Measurements from ENCODE around the gene RASGRF1.

RASGRF1 gene

DNA sequence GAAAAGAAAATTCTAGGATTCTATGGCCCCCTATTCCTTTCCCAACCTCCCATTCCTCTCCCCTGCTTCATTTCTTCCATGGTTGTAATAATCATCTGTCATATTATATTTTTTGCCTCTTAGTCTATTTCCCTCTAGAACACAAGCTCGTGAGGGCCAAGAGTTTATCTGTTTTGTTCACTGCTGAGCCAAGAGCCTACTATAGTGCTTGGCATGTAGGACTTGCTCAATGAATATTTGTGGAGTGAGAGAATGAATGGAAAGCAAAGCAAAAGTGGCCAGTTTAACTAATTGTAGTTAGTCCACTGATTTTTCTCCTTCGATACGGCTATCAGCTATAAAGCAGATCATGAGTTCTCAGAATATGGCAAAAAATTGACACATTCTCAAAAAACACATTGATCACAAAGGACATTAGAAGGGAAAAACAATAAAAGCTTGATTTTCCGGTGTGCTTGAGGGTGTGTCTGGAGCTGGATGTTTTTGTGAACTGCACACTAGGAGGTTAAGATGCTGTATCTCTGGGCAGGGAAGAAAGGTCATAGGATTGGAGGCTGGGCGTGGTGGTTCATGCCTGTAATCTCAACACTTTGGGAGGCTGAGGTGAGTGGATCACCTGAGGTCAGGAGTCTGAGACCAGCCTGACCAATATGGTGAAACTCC lies 120.8 kb downstream of the RASGRF1 start:
- CTCF ChIA-PET: interaction anchor here (0.5 to 1.1 kb wide), 3 partner anchors 9 to 1114 kb away, joined by 3 to 8 read pairs (median 3); no protein-coding TSS in a partner anchor
- POLR2A ChIA-PET: interaction anchor here (0.7 kb wide), 1 partner anchor 47 kb away, joined by 3 read pairs; no protein-coding TSS in a partner anchor
- H3K27ac ChIP-seq (ENCODE audit: extremely low read depth, low read depth, low read length): no peak overlapping the region

DNA sequence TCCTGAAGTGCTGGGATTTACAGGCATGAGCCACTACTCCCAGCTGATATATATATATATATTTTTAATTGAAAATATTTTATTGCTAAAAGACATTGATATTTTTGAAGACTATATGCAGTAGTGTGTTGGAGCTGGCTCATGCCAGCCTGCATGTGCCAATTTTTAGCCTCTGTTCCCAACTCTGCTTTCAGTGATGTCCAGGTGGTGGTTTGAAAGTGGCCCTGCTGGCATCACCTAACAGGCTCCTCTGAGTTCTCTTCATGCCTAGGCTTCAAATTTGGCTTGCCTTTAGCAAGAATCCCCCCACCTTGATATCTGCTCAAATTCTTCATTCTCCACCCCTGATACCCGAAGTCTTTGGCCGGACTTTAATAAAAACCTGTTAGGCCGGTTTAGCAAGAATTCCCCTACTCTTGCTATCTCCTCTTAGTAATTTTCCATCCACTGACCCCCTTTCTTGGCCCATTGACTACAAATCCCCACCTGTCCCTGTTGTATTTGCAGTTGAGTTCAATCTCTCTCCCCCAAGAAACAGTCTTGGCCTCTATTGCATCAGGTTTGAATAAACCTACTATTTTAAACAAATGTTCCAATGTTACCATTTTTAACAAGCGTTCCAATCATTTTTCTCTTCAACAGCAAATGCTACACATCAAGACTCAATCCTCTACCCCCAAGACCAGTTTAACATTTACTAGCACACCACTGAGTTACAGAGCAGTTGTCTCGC lies 121.9 kb downstream of the RASGRF1 start:
- H3K4me1 ChIP-seq (ENCODE audit: control insufficient read depth, insufficient read depth, low read length): no peaks in the 10 kb centered on the region
- no peak overlapping the region for H3K27ac ChIP-seq (ENCODE audit: extremely low read depth, low read depth, low read length)
- TF ChIP-seq ZNF792 (tag by site-specific recombination; IDR thresholded peaks at IDR 0.05) (no peak), ZNF560 (tag by site-specific recombination; IDR thresholded peaks at IDR 0.05; ENCODE audit: borderline replicate concordance) (no peak), BCL11A (tag by site-specific recombination; IDR thresholded peaks at IDR 0.05; ENCODE audit: low read depth) (no peak), SCRT2 (tag by site-specific recombination; IDR thresholded peaks at IDR 0.05) (no peak)
- TF ChIP-seq, protein P1, sequence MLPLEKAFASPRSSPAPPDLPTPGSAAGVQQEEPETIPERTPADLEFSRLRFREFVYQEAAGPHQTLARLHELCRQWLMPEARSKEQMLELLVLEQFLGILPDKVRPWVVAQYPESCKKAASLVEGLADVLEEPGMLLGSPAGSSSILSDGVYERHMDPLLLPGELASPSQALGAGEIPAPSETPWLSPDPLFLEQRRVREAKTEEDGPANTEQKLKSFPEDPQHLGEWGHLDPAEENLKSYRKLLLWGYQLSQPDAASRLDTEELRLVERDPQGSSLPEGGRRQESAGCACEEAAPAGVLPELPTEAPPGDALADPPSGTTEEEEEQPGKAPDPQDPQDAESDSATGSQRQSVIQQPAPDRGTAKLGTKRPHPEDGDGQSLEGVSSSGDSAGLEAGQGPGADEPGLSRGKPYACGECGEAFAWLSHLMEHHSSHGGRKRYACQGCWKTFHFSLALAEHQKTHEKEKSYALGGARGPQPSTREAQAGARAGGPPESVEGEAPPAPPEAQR (tag by site-specific recombination; IDR thresholded peaks at IDR 0.05): no peak
- CTCF ChIA-PET: interaction anchor here (0.5 to 3.3 kb wide), 7 partner anchors 11 to 569 kb away, joined by 3 to 36 read pairs (median 4); no protein-coding TSS in a partner anchor
- no peaks in the 10 kb centered on the region for H3K9me3 ChIP-seq (ENCODE audit: control insufficient read depth, insufficient read depth, low read depth, low read length)
- H3K36me3 ChIP-seq (ENCODE audit: control insufficient read depth in 2 of 2, insufficient read depth in 1 of 2, low read length in 2 of 2): no peaks in the 10 kb centered on the region
- POLR2A ChIA-PET: no interaction called here
- H3K4me3 ChIP-seq (ENCODE audit: low read depth, low read length): no peak overlapping the region

More for the DNA sequence above, 120.8 kb downstream of the RASGRF1 start:
- H3K4me1 ChIP-seq (ENCODE audit: control insufficient read depth, insufficient read depth, low read length): no peaks in the 10 kb centered on the region
- H3K4me3 ChIP-seq (ENCODE audit: low read depth, low read length): no peak overlapping the region
- no peaks in the 10 kb centered on the region for H3K9me3 ChIP-seq (ENCODE audit: control insufficient read depth, insufficient read depth, low read depth, low read length)
- TF ChIP-seq WT1 (tag by site-specific recombination; IDR thresholded peaks at IDR 0.05) (no peak), ZNF558 (tag by site-specific recombination; IDR thresholded peaks at IDR 0.05) (no peak), ZNF768 (tag by site-specific recombination; IDR thresholded peaks at IDR 0.05) (no peak), ZNF623 (tag by site-specific recombination; IDR thresholded peaks at IDR 0.05) (no peak), ZNF239 (tag by site-specific recombination; IDR thresholded peaks at IDR 0.05) (no peak), ZNF433 (tag by site-specific recombination; IDR thresholded peaks at IDR 0.05; ENCODE audit: low read depth) (no peak)
- TF ChIP-seq, protein P2, sequence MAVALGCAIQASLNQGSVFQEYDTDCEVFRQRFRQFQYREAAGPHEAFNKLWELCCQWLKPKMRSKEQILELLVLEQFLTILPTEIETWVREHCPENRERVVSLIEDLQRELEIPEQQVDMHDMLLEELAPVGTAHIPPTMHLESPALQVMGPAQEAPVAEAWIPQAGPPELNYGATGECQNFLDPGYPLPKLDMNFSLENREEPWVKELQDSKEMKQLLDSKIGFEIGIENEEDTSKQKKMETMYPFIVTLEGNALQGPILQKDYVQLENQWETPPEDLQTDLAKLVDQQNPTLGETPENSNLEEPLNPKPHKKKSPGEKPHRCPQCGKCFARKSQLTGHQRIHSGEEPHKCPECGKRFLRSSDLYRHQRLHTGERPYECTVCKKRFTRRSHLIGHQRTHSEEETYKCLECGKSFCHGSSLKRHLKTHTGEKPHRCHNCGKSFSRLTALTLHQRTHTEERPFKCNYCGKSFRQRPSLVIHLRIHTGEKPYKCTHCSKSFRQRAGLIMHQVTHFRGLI (tag by site-specific recombination; IDR thresholded peaks at IDR 0.05): no peak
- TF ChIP-seq, protein P3, sequence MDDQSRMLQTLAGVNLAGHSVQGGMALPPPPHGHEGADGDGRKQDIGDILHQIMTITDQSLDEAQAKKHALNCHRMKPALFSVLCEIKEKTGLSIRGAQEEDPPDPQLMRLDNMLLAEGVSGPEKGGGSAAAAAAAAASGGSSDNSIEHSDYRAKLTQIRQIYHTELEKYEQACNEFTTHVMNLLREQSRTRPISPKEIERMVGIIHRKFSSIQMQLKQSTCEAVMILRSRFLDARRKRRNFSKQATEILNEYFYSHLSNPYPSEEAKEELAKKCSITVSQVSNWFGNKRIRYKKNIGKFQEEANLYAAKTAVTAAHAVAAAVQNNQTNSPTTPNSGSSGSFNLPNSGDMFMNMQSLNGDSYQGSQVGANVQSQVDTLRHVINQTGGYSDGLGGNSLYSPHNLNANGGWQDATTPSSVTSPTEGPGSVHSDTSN (CRISPR knock-in tag; IDR thresholded peaks at IDR 0.05): no peak
- no peaks in the 10 kb centered on the region for H3K36me3 ChIP-seq (ENCODE audit: control insufficient read depth in 2 of 2, insufficient read depth in 1 of 2, low read length in 2 of 2)

DNA sequence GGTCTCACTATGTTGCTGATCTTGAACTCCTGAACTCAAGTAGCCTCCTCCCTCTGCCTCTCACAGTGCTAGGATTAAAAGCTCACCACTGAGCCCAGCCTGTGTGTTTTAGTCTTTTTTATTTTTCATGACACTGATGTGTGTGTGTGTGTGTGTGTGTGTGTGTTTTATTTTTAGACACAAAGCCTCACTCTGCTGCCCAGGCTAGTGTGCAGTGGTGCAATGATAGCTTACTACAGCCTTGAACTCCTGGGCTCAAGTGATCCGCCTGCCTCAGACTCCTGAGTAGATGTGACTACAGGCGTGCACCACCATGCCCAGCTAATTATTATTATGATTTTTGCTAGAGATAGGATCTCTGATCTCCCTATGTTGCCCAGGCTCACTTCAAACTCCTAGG lies 122.5 kb downstream of the RASGRF1 start:
- no peak overlapping the region for H3K27ac ChIP-seq (ENCODE audit: extremely low read depth, low read depth, low read length)
- ChIA-PET CTCF (interaction anchor here (0.5 to 3.3 kb wide), 11 partner anchors 10 to 1285 kb away, joined by 3 to 36 read pairs (median 4); no protein-coding TSS in a partner anchor), POLR2A (no interaction called here)
- no peaks in the 10 kb centered on the region for H3K36me3 ChIP-seq (ENCODE audit: control insufficient read depth in 2 of 2, insufficient read depth in 1 of 2, low read length in 2 of 2)
- no peak overlapping the region for H3K4me3 ChIP-seq (ENCODE audit: low read depth, low read length)
- no peaks in the 10 kb centered on the region for H3K4me1 ChIP-seq (ENCODE audit: control insufficient read depth, insufficient read depth, low read length)
- no peaks in the 10 kb centered on the region for H3K9me3 ChIP-seq (ENCODE audit: control insufficient read depth, insufficient read depth, low read depth, low read length)
- TF ChIP-seq ZNF341 (tag by site-specific recombination; IDR thresholded peaks at IDR 0.05; ENCODE audit: low read depth) (no peak), ZNF629 (tag by site-specific recombination; IDR thresholded peaks at IDR 0.05) (no peak)
- TF ChIP-seq, protein P4, sequence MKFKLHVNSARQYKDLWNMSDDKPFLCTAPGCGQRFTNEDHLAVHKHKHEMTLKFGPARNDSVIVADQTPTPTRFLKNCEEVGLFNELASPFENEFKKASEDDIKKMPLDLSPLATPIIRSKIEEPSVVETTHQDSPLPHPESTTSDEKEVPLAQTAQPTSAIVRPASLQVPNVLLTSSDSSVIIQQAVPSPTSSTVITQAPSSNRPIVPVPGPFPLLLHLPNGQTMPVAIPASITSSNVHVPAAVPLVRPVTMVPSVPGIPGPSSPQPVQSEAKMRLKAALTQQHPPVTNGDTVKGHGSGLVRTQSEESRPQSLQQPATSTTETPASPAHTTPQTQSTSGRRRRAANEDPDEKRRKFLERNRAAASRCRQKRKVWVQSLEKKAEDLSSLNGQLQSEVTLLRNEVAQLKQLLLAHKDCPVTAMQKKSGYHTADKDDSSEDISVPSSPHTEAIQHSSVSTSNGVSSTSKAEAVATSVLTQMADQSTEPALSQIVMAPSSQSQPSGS (tag by site-specific recombination; IDR thresholded peaks at IDR 0.05; ENCODE audit: low read depth): no peak
- TF ChIP-seq, protein P5, sequence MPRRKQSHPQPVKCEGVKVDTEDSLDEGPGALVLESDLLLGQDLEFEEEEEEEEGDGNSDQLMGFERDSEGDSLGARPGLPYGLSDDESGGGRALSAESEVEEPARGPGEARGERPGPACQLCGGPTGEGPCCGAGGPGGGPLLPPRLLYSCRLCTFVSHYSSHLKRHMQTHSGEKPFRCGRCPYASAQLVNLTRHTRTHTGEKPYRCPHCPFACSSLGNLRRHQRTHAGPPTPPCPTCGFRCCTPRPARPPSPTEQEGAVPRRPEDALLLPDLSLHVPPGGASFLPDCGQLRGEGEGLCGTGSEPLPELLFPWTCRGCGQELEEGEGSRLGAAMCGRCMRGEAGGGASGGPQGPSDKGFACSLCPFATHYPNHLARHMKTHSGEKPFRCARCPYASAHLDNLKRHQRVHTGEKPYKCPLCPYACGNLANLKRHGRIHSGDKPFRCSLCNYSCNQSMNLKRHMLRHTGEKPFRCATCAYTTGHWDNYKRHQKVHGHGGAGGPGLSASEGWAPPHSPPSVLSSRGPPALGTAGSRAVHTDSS (tag by site-specific recombination; IDR thresholded peaks at IDR 0.05): no peak

Data from HEK293 (cell line).